Measurements from ENCODE around the gene ADSS1. TPM values are rescaled to one million over a fixed set of nuclear protein-coding genes. Genes with fewer than 3 reads are reported as not detected.
"Not testable (repeated sequence)": the region's sequence is repeated elsewhere in the genome, so short reads cannot be mapped to it uniquely, and the experiment has no call there.

ADSS1 gene
- total RNA-seq, 3 donors from 2014 or later = 2.0 to 6.0 (median 4.2) TPM

GRCh38 chr14:104747876-104748275 lies 23.8 kb downstream of the ADSS1 start:
- intact Hi-C loops (cut with DNase I, micrococcal nuclease) = no loop called here
- DNase-seq = peak in 1 of 3 donors; percentile 31
- H3K9me3 ChIP-seq = no peaks in the 10 kb centered on the region
- ATAC-seq = no peak
- H3K4me1 ChIP-seq (ENCODE audit: low read depth) = peaks cover 37% of the 10 kb centered on the region
- H3K36me3 ChIP-seq (ENCODE audit: low read depth) = no peaks in the 10 kb centered on the region
- no peak for TF ChIP-seq CTCF (IDR thresholded peaks at IDR 0.05)
- H3K4me3 ChIP-seq = no peak overlapping the region

GRCh38 chr14:104749111-104749649 lies 25.2 kb downstream of the ADSS1 start:
- no peaks in the 10 kb centered on the region for H3K9me3 ChIP-seq
- ATAC-seq (peak; percentile 33), DNase-seq (peak; percentile 52 to 73 (median 68))
- no peak for TF ChIP-seq CTCF (IDR thresholded peaks at IDR 0.05)
- intact Hi-C loops (cut with DNase I, micrococcal nuclease) = no loop called here
- H3K4me3 ChIP-seq = no peak overlapping the region
- no peaks in the 10 kb centered on the region for H3K36me3 ChIP-seq (ENCODE audit: low read depth)
- peaks cover 43% of the 10 kb centered on the region for H3K4me1 ChIP-seq (ENCODE audit: low read depth)

GRCh38 chr14:104750056-104750752 lies 26.2 kb downstream of the ADSS1 start:
- no peaks in the 10 kb centered on the region for H3K36me3 ChIP-seq (ENCODE audit: low read depth)
- no peak overlapping the region for H3K4me3 ChIP-seq
- intact Hi-C loops (cut with DNase I, micrococcal nuclease) = no loop called here
- no peak for ATAC-seq
- peak in 1 of 3 donors; percentile 39 for DNase-seq
- no peak for TF ChIP-seq CTCF (IDR thresholded peaks at IDR 0.05)
- no peaks in the 10 kb centered on the region for H3K9me3 ChIP-seq
- H3K4me1 ChIP-seq (ENCODE audit: low read depth) = peaks cover 49% of the 10 kb centered on the region

GRCh38 chr14:104750753-104751057 lies 26.7 kb downstream of the ADSS1 start:
- DNase-seq; intact Hi-C loops (cut with DNase I, micrococcal nuclease); H3K4me3 ChIP-seq; H3K9me3 ChIP-seq; H3K36me3 ChIP-seq (ENCODE audit: low read depth); ATAC-seq: not testable (repeated sequence)
- peaks cover 49% of the 10 kb centered on the region for H3K4me1 ChIP-seq (ENCODE audit: low read depth)

- TF ChIP-seq CTCF (IDR thresholded peaks at IDR 0.05) = no peak
- Histone ChIP-seq H3K9me3 (no peaks in the 10 kb centered on the region), H3K36me3 (ENCODE audit: low read depth) (no peaks in the 10 kb centered on the region), H3K4me1 (ENCODE audit: low read depth) (peaks cover 40% of the 10 kb centered on the region), H3K4me3 (no peak overlapping the region)
- no peak for ATAC-seq
- intact Hi-C loops (cut with DNase I, micrococcal nuclease) = no loop called here
- peak in 1 of 3 donors; percentile 76 for DNase-seq
Measured at GRCh38 chr14:104751539-104752422, 27.8 kb downstream of the ADSS1 start.

- H3K36me3 ChIP-seq (ENCODE audit: low read depth) = no peaks in the 10 kb centered on the region
- peaks cover 35% of the 10 kb centered on the region for H3K4me1 ChIP-seq (ENCODE audit: low read depth)
- no peak for TF ChIP-seq CTCF (IDR thresholded peaks at IDR 0.05)
- DNase-seq (no peak), ATAC-seq (no peak)
- no peak overlapping the region for H3K4me3 ChIP-seq
- no peaks in the 10 kb centered on the region for H3K9me3 ChIP-seq
- intact Hi-C loops (cut with DNase I, micrococcal nuclease) = no loop called here
Measured at GRCh38 chr14:104752423-104752734, 28.4 kb downstream of the ADSS1 start.

Data from mucosa of descending colon (tissue), 3 donors.